BJ (cell line): ENCODE measurements around the gene RNF166. TPM values are rescaled to one million over a fixed set of nuclear protein-coding genes. Genes with fewer than 3 reads are reported as not detected.
A peak's percentile ranks its signal among the peaks of the same experiment; 100 is the strongest.

Source experiments
- CTCF ChIA-PET: fragments of 350-600 bp; formaldehyde crosslinking; extraction: SDS; loops from one replicate; lab custom pipeline; 2021; ENCODE audit warnings: antibody characterized with exemption, inconsistent platforms; lab: Yijun Ruan, JAX
- POLR2A ChIA-PET: fragments of 300-600 bp; sonication (Branson Sonifier 250); formaldehyde crosslinking; extraction: SDS; loops from one replicate; lab custom pipeline; 2021; ENCODE audit warnings: antibody characterized with exemption; lab: Charles Lee
- DNase-seq: peaks from one replicate; pipeline ENCODE4 v3.0.0-alpha.2; 2011; ENCODE audit warnings: low read depth
- H3K27me3 ChIP-seq: 2 replicates; pipeline ENCODE4 v1.6.0; 2011; ENCODE audit warnings: low read length; ENCODE audit not compliant: control insufficient read depth, insufficient read depth
- H3K36me3 ChIP-seq: 2 replicates; pipeline ENCODE4 v1.5.1; 2011; ENCODE audit warnings: low read length; ENCODE audit not compliant: control insufficient read depth, insufficient read depth
- H3K4me3 ChIP-seq: 2 replicates; pipeline ENCODE4 v1.5.1; 2011; ENCODE audit warnings: low read depth, mild to moderate bottlenecking, control low read depth, low read length
- CTCF ChIP-seq: IDR thresholded peaks from 2 replicates; pipeline ENCODE4 v1.5.1; 2011; ENCODE audit warnings: low read depth, mild to moderate bottlenecking, control low read depth, inconsistent platforms, low read length, moderate library complexity; ENCODE audit not compliant: insufficient read depth
- polyA plus RNA-seq: library from polyadenylated mRNA; depleted of rRNA; stranded (reverse); fragments of >200 nt; gene quantifications from 2 replicates; pipeline ENCODE4 v1.2.3, GENCODE V29; 2011

Gene RNF166
- polyA plus RNA-seq, 1 experiment: 11.9 TPM

GRCh38 chr16:88739139-88739976, 33.1 kb upstream of the RNF166 start:
- Histone ChIP-seq H3K4me3 (no peak overlapping the region), H3K36me3 (peaks cover 43% of the 10 kb centered on the region), H3K27me3 (no peaks in the 10 kb centered on the region)
- no peak for TF ChIP-seq CTCF
- ChIA-PET POLR2A (no interaction called here), CTCF (interaction anchor here (1.1 to 10.9 kb wide), 3 partner anchors 16 to 428 kb away, joined by 3 to 111 read pairs (median 5); partner anchors contain the start of gene PIEZO1)
- DNase-seq: no peak

DNA sequence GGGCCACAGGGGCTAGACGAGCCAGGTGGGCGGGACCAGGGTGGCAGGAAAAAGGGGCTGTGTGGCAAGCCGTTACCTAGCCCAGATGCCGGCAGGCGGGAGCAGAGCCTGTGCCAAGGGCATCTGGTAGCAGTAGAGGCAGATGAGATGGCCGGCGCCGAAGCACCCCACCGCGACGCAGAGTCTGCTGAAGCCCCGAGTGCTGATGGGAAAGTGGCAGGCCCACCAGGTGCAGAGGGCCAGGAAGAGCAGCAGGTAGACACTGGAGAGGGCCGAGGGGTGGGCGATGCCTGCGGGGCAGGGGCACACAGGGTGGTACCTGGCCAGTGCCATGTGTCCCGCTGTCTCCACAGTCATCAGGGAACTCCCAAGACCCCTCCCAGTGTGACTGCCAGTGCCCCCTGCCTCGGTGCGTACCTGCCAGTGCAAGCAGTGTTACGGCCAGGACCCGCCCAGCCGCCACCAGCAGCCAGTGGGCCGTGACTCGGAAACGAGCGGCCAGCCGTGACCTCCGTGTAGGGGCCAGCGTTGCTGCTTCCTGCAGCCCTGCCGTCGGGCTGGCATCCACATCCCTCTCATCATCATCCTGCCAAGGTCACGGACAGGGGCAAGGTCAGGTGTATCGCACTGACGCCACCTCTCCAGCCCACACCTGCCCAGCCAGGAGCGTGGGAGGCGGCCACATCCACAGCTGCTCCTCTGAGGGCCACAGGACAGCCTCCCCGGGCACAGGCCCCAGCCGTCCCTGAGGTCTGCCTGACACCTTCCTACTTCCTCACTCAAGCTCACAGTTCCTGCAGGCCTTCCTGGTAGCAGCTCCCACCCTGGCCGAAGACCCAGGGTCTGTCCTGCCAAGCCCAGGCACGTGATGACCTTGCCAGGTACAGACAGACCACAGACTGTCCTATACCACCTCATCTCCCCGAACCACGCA, 32.2 kb upstream of the RNF166 start:
- ChIA-PET POLR2A (no interaction called here), CTCF (interaction anchor here (0.5 to 10.9 kb wide), 20 partner anchors 8 to 482 kb away, joined by 3 to 111 read pairs (median 10); partner anchors contain the start of genes CDH15, CDT1, GALNS and PIEZO1)
- Histone ChIP-seq H3K27me3 (no peaks in the 10 kb centered on the region), H3K36me3 (peaks cover 50% of the 10 kb centered on the region), H3K4me3 (no peak overlapping the region)
- no peak for TF ChIP-seq CTCF
- no peak for DNase-seq

- no peak overlapping the region for H3K4me3 ChIP-seq
- CTCF ChIA-PET: interaction anchor here (0.6 to 10.9 kb wide), 37 partner anchors 9 to 483 kb away, joined by 3 to 111 read pairs (median 6); partner anchors contain the start of genes APRT, CDH15, CDT1 and GALNS
- POLR2A ChIA-PET: no interaction called here
- no peaks in the 10 kb centered on the region for H3K27me3 ChIP-seq
- peaks cover 52% of the 10 kb centered on the region for H3K36me3 ChIP-seq
- peak; percentile 85 for TF ChIP-seq CTCF
- DNase-seq: no peak
These were observed 31.3 kb upstream of the RNF166 start for GRCh38 chr16:88737298-88738150.

DNA sequence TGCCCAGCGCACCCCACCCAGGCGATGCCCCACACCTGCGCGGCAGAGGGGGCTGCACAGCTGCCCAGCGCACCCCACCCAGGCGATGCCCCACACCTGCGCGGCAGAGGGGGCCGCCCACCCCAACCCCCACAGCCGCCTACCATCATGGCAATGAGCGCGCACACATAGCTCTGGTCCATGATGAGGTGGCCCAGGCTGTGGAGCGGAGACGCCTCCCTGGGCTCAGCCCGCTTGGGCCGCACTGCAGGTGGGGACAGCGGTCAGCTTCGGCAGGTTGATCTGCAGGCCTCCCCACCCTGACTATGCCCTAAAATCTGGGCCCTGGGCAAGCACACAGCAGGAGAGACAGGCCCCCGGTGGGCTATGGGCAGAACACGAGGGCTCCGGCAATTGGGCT, 30.3 kb upstream of the RNF166 start:
- CTCF ChIA-PET: interaction anchor here (1.0 to 10.9 kb wide), 25 partner anchors 10 to 481 kb away, joined by 3 to 111 read pairs (median 8); partner anchors contain the start of genes GALNS, PIEZO1, TRAPPC2L and ZNF778
- H3K36me3 ChIP-seq: peaks cover 53% of the 10 kb centered on the region
- H3K27me3 ChIP-seq: no peaks in the 10 kb centered on the region
- no peak for TF ChIP-seq CTCF
- POLR2A ChIA-PET: no interaction called here
- no peak overlapping the region for H3K4me3 ChIP-seq
- DNase-seq: no peak
